Mesenchymal stem cell (in vitro differentiated cells and primary cell): ENCODE data around the gene AOPEP.

Experiments
- DNase-seq: peaks from one replicate; pipeline ENCODE4 v3.0.0-alpha.2; 2013
- H2AFZ ChIP-seq: one replicate; pipeline ENCODE4 v1.6.1; 2013; ENCODE audit warnings: low read depth, mild to moderate bottlenecking, control low read depth, inconsistent platforms, low read length, moderate library complexity
- H2AK5ac ChIP-seq: 2 replicates; pipeline ENCODE4 v1.6.1; 2013; ENCODE audit warnings: low read length, moderate library complexity, mild to moderate bottlenecking, inconsistent platforms; ENCODE audit not compliant: severe bottlenecking
- H2BK120ac ChIP-seq: one replicate; pipeline ENCODE4 v1.6.1; 2013; ENCODE audit warnings: low read depth, mild to moderate bottlenecking, inconsistent platforms, low read length, moderate library complexity
- H2BK12ac ChIP-seq, 2 experiments: one replicate each; pipeline ENCODE4 v1.6.1; 2013; ENCODE audit warnings: inconsistent platforms in 2 of 2, low read length in 2 of 2, mild to moderate bottlenecking in 2 of 2, moderate library complexity in 2 of 2, control low read depth in 1 of 2
- H2BK15ac ChIP-seq: one replicate; pipeline ENCODE4 v1.6.1; 2013; ENCODE audit warnings: mild to moderate bottlenecking, low read depth, inconsistent platforms; ENCODE audit not compliant: poor library complexity, severe bottlenecking
- H2BK5ac ChIP-seq: 2 replicates; pipeline ENCODE4 v1.6.1; 2013; ENCODE audit warnings: low read depth, mild to moderate bottlenecking, low read length, control low read depth, inconsistent platforms; ENCODE audit not compliant: poor library complexity, severe bottlenecking
- H3K14ac ChIP-seq, 2 experiments: one replicate each; pipeline ENCODE4 v1.6.1; 2013; ENCODE audit warnings: inconsistent platforms in 2 of 2, low read length in 2 of 2, control low read depth in 1 of 2, mild to moderate bottlenecking in 1 of 2, moderate library complexity in 1 of 2
- H3K18ac ChIP-seq, 2 experiments: one replicate each; pipeline ENCODE4 v1.6.1; 2013; ENCODE audit warnings: inconsistent platforms in 2 of 2, low read length in 2 of 2, control low read depth in 1 of 2, low read depth in 1 of 2, mild to moderate bottlenecking in 1 of 2
- H3K23ac ChIP-seq, 2 experiments: one replicate each; pipeline ENCODE4 v1.6.1; 2013; ENCODE audit warnings: inconsistent platforms in 2 of 2, low read length in 2 of 2, mild to moderate bottlenecking in 2 of 2, moderate library complexity in 2 of 2, control low read depth in 1 of 2
- H3K27ac ChIP-seq: 2 replicates; pipeline ENCODE4 v1.5.1; 2013; ENCODE audit warnings: mild to moderate bottlenecking, moderate library complexity, low read length, control low read depth, inconsistent platforms; ENCODE audit not compliant: poor library complexity, severe bottlenecking
- H3K27me3 ChIP-seq, 2 experiments: 2 replicates each; pipeline versions ENCODE4 v1.6.1 to v1.7.0; 2013; ENCODE audit warnings: low read length in 2 of 2, mild to moderate bottlenecking in 2 of 2, moderate library complexity in 2 of 2, control low read depth in 1 of 2, inconsistent platforms in 1 of 2; ENCODE audit not compliant: control insufficient read depth in 1 of 2, insufficient read depth in 1 of 2
- H3K36me3 ChIP-seq, 2 experiments: 2 replicates each; pipeline versions ENCODE4 v1.6.1 to v1.7.0; 2013; ENCODE audit warnings: low read length in 2 of 2, control low read depth in 1 of 2, inconsistent platforms in 1 of 2, low read depth in 1 of 2, mild to moderate bottlenecking in 1 of 2; ENCODE audit not compliant: insufficient read depth in 2 of 2, control insufficient read depth in 1 of 2
- H3K4ac ChIP-seq, 2 experiments: one replicate each; pipeline ENCODE4 v1.6.1; 2013; ENCODE audit warnings: inconsistent platforms in 2 of 2, low read length in 2 of 2, mild to moderate bottlenecking in 2 of 2, moderate library complexity in 2 of 2, control low read depth in 1 of 2, low read depth in 1 of 2
- H3K4me1 ChIP-seq: 2 replicates; pipeline ENCODE4 v1.6.1; 2013; ENCODE audit warnings: low read depth, low read length, control low read depth; ENCODE audit not compliant: control insufficient read depth, insufficient read depth
- H3K4me2 ChIP-seq: 2 replicates; pipeline ENCODE4 v1.6.1; 2013; ENCODE audit warnings: low read length, mild to moderate bottlenecking, inconsistent platforms; ENCODE audit not compliant: poor library complexity, severe bottlenecking
- H3K4me3 ChIP-seq, 2 experiments: 2 replicates each; pipeline versions ENCODE4 v1.5.1 to v1.7.0; 2013; ENCODE audit warnings: low read length in 2 of 2, mild to moderate bottlenecking in 2 of 2, control low read depth in 1 of 2, low read depth in 1 of 2; ENCODE audit not compliant: insufficient read depth in 1 of 2
- H3K79me1 ChIP-seq: replicated peaks from 2 replicates; pipeline ENCODE4 v1.6.1; 2013; ENCODE audit warnings: mild to moderate bottlenecking, control low read depth, low read length, inconsistent platforms; ENCODE audit not compliant: poor library complexity, severe bottlenecking
- H3K9ac ChIP-seq: 2 replicates; pipeline ENCODE4 v1.7.0; 2013; ENCODE audit warnings: mild to moderate bottlenecking, low read length, moderate library complexity
- H3K9me3 ChIP-seq: 2 replicates; pipeline ENCODE4 v1.7.0; 2013; ENCODE audit warnings: mild to moderate bottlenecking, low read length; ENCODE audit not compliant: control insufficient read depth
- H4K8ac ChIP-seq: one replicate; pipeline ENCODE4 v1.6.1; 2013; ENCODE audit warnings: inconsistent platforms, mild to moderate bottlenecking, low read length, moderate library complexity
- H4K91ac ChIP-seq: one replicate; pipeline ENCODE4 v1.6.1; 2013; ENCODE audit warnings: mild to moderate bottlenecking, low read length, inconsistent platforms
- WGBS: methylation state at CpG from one replicate; pipeline ENCODE4 v1.1.7; 2013; ENCODE audit warnings: mixed read lengths; 5-methylcytosine and 5-hydroxymethylcytosine counted together

The AOPEP gene

DNA sequence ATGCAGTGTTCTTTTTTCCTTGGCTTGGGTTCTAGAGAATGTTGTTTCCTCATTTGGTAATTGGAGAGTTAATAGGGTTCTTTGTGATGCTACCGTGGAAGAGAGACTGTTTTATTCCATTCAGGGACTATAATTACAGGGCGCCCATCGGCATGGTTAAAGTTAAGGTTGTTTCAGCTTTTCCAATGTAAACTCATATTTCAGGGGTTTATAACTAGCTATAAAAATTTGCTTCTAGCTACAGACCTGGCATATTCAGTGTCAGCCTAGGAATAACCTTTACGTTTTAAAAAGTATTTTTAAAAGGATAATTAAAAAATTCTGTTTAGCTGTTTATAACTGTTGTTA lies 99.1 kb downstream of the AOPEP start:
- Histone ChIP-seq H3K14ac (no peak overlapping the region), H3K4me3 (no peak overlapping the region), H3K79me1 (peaks cover 6% of the 10 kb centered on the region), H2BK5ac (no peak overlapping the region), H4K8ac (peak overlapping the region; percentile 1), H2AK5ac (no peak overlapping the region), H3K27ac (no peak overlapping the region), H3K4me2 (no peak overlapping the region), H4K91ac (no peak overlapping the region), H3K23ac (no peak overlapping the region), H2BK12ac (peak overlapping the region in 1 of 2 experiments; percentile 0), H3K4me1 (peaks cover 3% of the 10 kb centered on the region), H3K4ac (no peak overlapping the region), H2BK15ac (no peak overlapping the region), H2AFZ (no peak overlapping the region), H2BK120ac (no peak overlapping the region), H3K9ac (no peak overlapping the region), H3K9me3 (no peaks in the 10 kb centered on the region), H3K27me3 (no peaks in the 10 kb centered on the region), H3K18ac (peak overlapping the region in 1 of 2 experiments; percentile 43), H3K36me3 (peaks cover 4 to 6% of the 10 kb centered on the region in 2 experiments)
- 57% methylated on average over 1 of the region's 4 CpGs for WGBS
- DNase-seq: no peak

DNA sequence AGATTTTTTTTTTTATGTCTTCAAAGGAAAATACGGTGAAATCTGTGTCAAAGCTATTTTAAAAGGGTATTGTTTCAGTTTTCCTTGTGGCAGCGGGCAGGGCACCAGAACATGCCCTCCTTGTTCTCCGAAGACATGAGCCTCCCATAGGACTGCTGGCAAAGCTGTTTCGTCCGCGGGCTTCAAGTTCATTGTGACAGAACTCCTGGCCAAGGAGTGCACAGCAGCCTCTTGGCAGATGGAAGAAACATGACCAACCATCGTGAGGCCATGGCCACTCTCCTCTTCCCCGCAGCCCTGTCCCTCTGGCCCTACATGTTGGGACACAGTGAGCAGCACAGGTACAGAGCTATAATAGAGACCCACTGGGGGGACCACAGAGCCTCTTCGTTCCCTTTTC lies 99.5 kb downstream of the AOPEP start:
- WGBS: 97% methylated on average over 9 of the region's 9 CpGs
- H2AFZ ChIP-seq: no peak overlapping the region
- no peak overlapping the region for H3K27ac ChIP-seq

DNA sequence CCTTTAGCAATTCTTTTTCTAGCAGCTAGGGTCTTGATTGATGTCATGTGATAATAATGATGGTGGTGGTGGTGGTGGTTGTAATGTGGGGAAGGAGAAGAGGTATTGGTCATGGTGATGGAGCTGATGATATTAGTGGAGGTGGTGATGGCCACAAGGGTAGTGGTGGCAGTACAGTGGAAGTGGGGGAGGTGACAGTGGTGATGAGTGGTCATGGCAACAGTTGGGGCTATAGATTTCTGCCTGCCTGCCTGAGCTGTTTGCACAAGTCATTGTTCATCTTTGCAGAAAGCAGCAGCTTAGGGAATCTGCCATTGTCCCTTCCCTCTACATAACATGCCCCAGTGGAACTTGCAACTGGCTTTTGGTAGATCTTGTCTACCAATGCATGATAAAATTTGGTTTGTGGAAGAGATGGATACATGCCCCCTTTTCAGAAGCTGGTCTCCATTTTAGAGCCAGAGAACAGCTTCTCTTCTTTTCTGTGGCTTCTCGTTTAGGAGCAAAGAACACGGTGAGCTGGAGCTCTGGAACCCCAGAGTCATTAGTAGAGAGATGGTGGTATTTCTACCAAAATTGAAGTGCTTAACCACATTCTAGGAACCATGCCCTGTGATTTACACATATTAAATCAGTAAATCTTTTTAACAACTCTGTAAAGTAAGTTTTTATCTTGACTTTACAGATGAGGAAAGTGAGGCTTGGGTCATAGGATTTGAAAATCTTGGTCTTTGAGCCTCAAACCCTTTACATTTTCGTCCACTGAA lies 100.3 kb downstream of the AOPEP start:
- no peak for DNase-seq
- peaks cover 4 to 6% of the 10 kb centered on the region in 2 experiments for H3K36me3 ChIP-seq
- no peak overlapping the region for H2AFZ ChIP-seq
- no peak overlapping the region for H3K4me2 ChIP-seq
- peak overlapping the region; percentile 14 to 66 for H3K4ac ChIP-seq
- H3K18ac ChIP-seq: peak overlapping the region; percentile 76 to 92
- H2BK15ac ChIP-seq: no peak overlapping the region
- no peaks in the 10 kb centered on the region for H3K9me3 ChIP-seq
- no peak overlapping the region for H4K91ac ChIP-seq
- 80% methylated on average over 1 of the region's 3 CpGs for WGBS
- no peak overlapping the region for H2BK5ac ChIP-seq
- H3K23ac ChIP-seq: no peak overlapping the region
- H2BK120ac ChIP-seq: peak overlapping the region; percentile 64
- no peaks in the 10 kb centered on the region for H3K27me3 ChIP-seq
- H4K8ac ChIP-seq: peak overlapping the region; percentile 91
- peak overlapping the region; percentile 84 to 98 for H2BK12ac ChIP-seq
- H3K27ac ChIP-seq: no peak overlapping the region
- H3K9ac ChIP-seq: peak overlapping the region; percentile 35
- H3K4me3 ChIP-seq: no peak overlapping the region
- no peak overlapping the region for H2AK5ac ChIP-seq
- H3K14ac ChIP-seq: peak overlapping the region in 1 of 2 experiments; percentile 73
- H3K79me1 ChIP-seq: peaks cover 7% of the 10 kb centered on the region
- H3K4me1 ChIP-seq: peaks cover 2% of the 10 kb centered on the region

More for the DNA sequence above, 99.5 kb downstream of the AOPEP start:
- peaks cover 6% of the 10 kb centered on the region for H3K79me1 ChIP-seq
- H3K4ac ChIP-seq: peak overlapping the region; percentile 13 to 77
- no peak overlapping the region for H3K4me2 ChIP-seq
- no peaks in the 10 kb centered on the region for H3K9me3 ChIP-seq
- peak overlapping the region; percentile 95 to 98 for H2BK12ac ChIP-seq
- H3K18ac ChIP-seq: peak overlapping the region; percentile 72 to 96
- H3K14ac ChIP-seq: peak overlapping the region in 1 of 2 experiments; percentile 93
- no peak overlapping the region for H2BK5ac ChIP-seq
- H3K4me1 ChIP-seq: peaks cover 3% of the 10 kb centered on the region
- H2AK5ac ChIP-seq: no peak overlapping the region
- no peak overlapping the region for H2BK15ac ChIP-seq
- peak overlapping the region; percentile 95 for H4K91ac ChIP-seq
- peaks cover 4 to 6% of the 10 kb centered on the region in 2 experiments for H3K36me3 ChIP-seq
- no peak for DNase-seq
- no peaks in the 10 kb centered on the region for H3K27me3 ChIP-seq
- no peak overlapping the region for H3K9ac ChIP-seq
- no peak overlapping the region for H3K23ac ChIP-seq
- H2BK120ac ChIP-seq: peak overlapping the region; percentile 80
- H4K8ac ChIP-seq: no peak overlapping the region
- H3K4me3 ChIP-seq: no peak overlapping the region

DNA sequence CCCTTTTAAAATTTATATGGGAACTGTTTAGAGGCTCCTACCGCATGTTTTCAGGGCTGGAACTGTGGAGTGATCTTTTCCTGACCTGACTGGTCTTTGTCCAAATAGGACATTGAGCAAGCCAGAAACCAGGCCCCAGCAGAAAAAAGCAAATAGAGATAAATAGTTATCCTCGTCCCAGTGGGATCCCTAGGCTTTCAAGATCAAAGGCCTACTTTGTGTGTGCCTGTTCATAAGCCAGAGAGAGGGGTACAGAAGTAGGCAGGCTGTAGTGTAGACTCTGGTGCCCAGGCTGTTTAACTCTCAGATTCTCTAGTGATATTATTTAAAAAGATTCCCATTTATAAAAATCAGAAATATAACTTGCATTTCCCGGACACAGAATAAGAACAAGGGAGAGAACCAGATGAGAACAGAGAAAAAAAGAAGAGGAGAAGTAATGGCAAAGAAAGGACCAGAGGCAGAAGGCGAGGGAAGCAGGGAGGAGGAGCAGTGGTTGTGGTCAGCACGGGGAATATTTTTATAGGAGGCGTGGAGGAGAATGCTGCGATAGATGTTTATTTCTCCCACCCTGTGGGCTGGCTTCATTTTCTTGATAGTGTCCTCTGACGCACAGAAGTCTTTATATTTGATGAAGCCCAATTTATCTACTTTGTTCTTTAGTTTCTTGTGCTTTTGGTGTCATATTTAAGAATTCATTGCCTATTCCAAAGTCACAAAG lies 101.2 kb downstream of the AOPEP start:
- DNase-seq: peak; percentile 69
- Histone ChIP-seq H3K9ac (peak overlapping the region; percentile 35), H2BK120ac (peak overlapping the region; percentile 97), H3K23ac (peak overlapping the region in 1 of 2 experiments; percentile 80), H4K8ac (peak overlapping the region; percentile 80), H3K27ac (no peak overlapping the region), H4K91ac (peak overlapping the region; percentile 56), H3K4me1 (peaks cover 1% of the 10 kb centered on the region), H3K27me3 (no peaks in the 10 kb centered on the region), H3K79me1 (peaks cover 7% of the 10 kb centered on the region), H3K4me2 (no peak overlapping the region), H2BK5ac (no peak overlapping the region), H2AFZ (no peak overlapping the region), H3K36me3 (peaks cover 4 to 6% of the 10 kb centered on the region in 2 experiments), H3K4me3 (no peak overlapping the region), H2AK5ac (peak overlapping the region; percentile 59), H3K9me3 (no peaks in the 10 kb centered on the region), H3K18ac (peak overlapping the region; percentile 76 to 89), H2BK15ac (no peak overlapping the region), H2BK12ac (peak overlapping the region; percentile 90 to 99), H3K14ac (no peak overlapping the region), H3K4ac (peak overlapping the region in 1 of 2 experiments; percentile 84)
- 60% methylated on average over 7 of the region's 8 CpGs for WGBS
